GM19099 (cell line): ENCODE data around the gene FAM168B.

ENCODE experiments used
- POLR2A ChIP-seq: IDR thresholded peaks from 3 replicates; pipeline ENCODE4 v1.6.1; 2011; ENCODE audit warnings: low read depth; ENCODE audit not compliant: insufficient read length; ENCODE audit errors: extremely low read depth

Gene FAM168B

GRCh38 chr2:131093006-131093695 is at the start of gene FAM168B:
Gene FAM168B, minus strand, starts transcription at chr2:131093460. Its CDS starts 10,814 bp downstream, at chr2:131082646.
- TF ChIP-seq POLR2A, result peak; percentile 90

GRCh38 chr2:131142849-131143248 is 49.6 kb upstream of the FAM168B start:
- TF ChIP-seq POLR2A, result no peak

DNA sequence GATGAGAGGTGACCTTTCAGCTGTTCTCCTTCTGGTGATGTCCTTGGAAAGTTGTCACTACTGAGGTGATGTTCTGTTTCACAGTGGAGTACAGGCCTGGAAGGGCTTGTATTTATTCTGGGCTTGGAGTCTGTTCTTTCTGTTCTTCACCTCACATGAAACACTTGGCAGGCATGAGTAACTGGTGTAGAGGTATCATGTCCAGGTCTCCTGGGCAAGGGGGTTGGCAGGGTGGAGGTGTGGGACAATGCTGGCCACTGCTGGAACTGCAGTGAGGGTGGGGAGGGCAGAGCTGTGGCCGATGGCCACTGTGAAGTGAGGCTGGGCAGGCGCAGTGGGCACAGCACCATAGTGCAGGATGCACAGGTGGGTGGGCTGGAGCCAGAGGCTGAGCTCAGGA is 47.3 kb upstream of the FAM168B start:
- TF ChIP-seq POLR2A, result no peak

DNA sequence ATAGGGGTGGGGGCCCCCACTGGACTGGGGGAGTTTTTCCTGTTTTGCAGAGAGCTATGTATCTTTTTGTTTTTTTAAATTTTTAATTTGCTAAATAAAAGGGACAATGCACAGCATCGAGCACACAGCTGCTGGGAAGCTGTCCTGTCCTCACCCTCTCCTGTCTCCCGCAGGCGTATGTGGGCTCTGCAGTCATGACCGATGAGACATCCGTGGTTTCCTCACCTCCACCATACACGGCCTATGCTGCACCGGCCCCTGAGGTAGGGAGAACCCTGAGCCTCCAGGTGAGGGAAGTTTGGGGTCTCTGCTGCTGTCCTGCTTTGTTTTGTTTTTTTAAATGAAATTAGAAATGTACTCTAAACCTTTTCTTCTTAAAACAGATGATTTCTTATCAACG is 39.5 kb upstream of the FAM168B start:
- no peak for TF ChIP-seq POLR2A

DNA sequence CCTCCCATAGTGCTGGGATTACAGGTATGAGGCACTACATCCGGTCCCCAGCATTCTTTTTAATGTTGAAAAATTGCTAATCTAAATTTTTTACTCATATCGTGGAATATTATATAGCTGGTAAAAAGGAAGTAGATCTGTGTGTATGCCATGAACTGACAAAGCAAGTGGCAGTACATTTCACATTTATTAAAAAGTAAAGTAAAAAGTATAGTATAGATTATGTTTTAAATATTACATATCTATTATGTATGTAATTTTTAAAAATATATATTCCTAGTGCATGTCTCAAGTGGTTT is 37.0 kb upstream of the FAM168B start:
- no peak for TF ChIP-seq POLR2A

- TF ChIP-seq POLR2A, result no peak
These were observed 34.7 kb upstream of the FAM168B start for GRCh38 chr2:131127981-131128380.

DNA sequence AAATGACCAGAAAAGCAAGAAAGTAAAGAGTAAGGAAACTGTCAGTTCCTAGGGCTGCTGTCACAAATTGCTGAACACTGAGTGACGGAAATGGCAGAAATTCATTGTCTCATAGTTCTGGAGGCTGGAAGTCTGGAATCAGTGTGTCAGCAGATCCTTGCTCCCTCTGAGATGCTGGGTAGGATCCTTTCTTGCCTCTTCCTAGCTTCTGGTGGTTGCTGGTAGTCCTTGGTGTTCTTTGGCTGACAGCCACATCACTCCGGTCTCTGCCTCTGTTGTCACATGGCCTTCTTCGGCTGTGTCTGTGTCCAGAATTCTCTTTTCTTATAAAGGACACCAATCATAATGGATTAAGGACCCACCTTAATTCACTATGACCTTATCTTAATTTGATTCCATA is 33.8 kb upstream of the FAM168B start:
- TF ChIP-seq POLR2A, result no peak

DNA sequence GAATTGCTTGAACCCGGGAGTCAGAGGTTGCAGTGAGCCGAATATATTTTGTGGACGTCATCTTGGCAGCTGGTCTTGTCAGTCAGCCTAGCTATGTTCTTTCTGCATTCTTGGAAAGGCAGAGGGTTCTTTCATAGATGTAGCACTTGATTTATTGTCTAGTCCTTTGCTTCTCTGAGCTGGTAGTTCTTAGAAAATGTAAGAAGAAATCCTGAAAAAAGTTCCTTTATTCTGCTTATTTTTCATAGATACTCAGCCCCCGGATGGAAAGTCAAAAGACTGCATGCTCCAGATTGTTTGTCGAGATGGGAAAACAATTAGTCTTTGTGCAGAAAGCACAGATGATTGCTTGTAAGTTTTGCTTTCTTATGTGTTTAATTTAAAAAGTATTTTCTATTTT is 33.2 kb upstream of the FAM168B start:
- no peak for TF ChIP-seq POLR2A

GRCh38 chr2:131125195-131125757 is 32.0 kb upstream of the FAM168B start:
- no peak for TF ChIP-seq POLR2A

DNA sequence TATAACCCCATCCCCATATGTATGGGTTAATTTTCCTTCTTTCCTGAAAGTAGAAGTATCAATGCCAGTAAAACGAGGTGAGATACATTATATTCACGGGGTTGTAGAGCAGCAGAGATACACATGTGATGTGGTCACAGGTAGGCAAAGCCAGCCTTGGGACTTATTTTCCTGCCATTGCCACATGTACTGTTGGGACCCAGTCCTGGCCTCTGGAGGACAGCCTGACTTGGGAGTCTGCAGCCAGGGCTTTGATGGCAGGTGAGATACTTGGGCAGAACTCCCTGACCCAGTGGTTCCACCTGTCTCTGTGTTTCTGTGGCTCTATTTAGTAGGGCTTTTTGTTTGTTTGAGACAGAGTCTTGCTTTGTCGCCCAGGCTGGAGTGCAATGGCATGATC is 29.9 kb upstream of the FAM168B start:
- TF ChIP-seq POLR2A, result no peak

- no peak for TF ChIP-seq POLR2A
These were observed 29.2 kb upstream of the FAM168B start for GRCh38 chr2:131122496-131122895.

DNA sequence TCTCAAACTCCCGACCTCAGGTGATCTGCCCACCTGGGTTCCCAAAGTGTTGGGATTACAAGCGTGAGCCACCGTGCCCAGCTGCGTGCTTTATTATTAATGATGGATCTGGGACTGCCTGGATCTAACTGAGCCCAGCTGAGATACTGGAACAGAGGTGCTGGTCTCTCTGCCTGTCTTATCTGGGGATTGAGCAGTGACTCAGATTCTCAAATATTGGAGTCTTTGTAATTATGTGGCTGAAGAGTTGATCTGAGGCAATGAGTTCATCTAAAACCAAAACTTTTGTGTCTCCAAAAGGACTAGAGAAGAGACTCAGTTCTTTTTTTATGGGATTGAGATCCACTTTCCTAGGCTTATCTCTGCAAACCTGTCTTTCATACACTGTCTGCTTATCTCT is 28.2 kb upstream of the FAM168B start:
- no peak for TF ChIP-seq POLR2A

GRCh38 chr2:131120815-131121317 is 27.6 kb upstream of the FAM168B start:
- TF ChIP-seq POLR2A, result no peak

DNA sequence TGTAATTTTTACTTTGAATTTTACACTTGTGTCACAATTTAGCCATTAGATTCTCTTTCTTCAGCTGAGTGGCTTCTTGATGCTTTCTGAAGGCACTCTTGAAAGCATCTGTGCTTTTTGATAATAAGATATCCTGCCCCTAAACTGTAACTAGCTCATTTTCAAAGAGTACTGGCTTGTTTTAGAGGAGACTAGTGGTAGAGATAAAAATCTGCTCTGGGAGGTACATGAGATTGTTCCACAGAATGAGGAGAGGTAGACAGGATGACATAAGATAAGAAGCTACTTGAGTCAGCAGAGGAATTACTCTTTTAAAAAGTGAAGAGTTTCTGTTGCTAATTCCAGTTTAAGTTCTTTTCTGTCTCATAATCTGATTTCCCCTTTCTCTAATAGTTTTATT is 22.5 kb upstream of the FAM168B start:
- TF ChIP-seq POLR2A, result no peak

DNA sequence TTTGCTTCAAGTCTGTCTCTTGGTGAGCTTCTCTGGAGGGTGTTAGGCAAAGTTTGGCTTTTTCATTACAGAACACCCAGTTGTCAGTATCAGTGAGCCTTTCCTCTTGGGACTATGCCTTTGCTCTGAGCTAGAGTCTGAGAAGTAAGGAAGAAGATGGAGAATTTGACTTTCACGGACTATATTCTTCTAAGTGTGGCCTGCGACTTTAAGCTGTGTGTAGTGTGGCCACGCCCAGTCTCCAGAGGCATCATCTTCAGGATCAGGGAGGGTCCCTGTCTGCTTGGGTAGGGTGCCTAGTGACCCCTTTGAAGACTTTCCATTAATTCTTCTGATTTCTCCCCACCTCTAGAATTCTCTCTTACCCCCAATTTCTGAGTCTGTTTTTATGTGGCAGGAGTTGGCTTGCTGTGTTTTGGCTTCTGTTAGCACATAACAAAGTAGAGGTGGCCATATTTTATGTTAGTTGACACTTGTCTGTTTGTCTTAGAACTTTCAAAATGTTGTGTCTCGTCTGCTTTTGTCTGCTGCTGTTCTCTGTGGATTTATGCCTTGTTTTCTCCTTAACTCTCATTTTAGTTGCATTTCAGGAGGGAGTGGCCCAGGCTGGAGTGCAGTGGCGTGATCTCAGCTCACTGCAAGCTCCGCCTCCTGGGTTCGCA is 20.4 kb upstream of the FAM168B start:
- no peak for TF ChIP-seq POLR2A

- TF ChIP-seq POLR2A, result no peak
These were observed 19.3 kb upstream of the FAM168B start for GRCh38 chr2:131112529-131112928.
